Kidney epithelial cell (primary cell): Measurements from ENCODE around the gene NFX1. TPM values are rescaled to one million over a fixed set of nuclear protein-coding genes. Genes with fewer than 3 reads are reported as not detected.

Experiments
- DNase-seq: peaks from one replicate; pipeline ENCODE4 v3.0.0-alpha.2; 2010; ENCODE audit warnings: low read depth
- H3K27me3 ChIP-seq: 2 replicates; pipeline ENCODE4 v1.6.0; 2011; ENCODE audit warnings: low read length; ENCODE audit not compliant: control insufficient read depth, insufficient read depth
- H3K36me3 ChIP-seq: 2 replicates; pipeline ENCODE4 v1.5.1; 2011; ENCODE audit warnings: low read length; ENCODE audit not compliant: control insufficient read depth, insufficient read depth
- H3K4me3 ChIP-seq: 2 replicates; pipeline ENCODE4 v1.5.1; 2011; ENCODE audit warnings: low read depth, mild to moderate bottlenecking, control low read depth, low read length
- CTCF ChIP-seq: IDR thresholded peaks from 2 replicates; pipeline ENCODE4 v1.5.1; 2011; ENCODE audit warnings: mild to moderate bottlenecking, moderate library complexity, low read length, control low read depth, inconsistent platforms; ENCODE audit not compliant: insufficient read depth, poor library complexity, severe bottlenecking
- total RNA-seq: library from RNA; depleted of rRNA; stranded (reverse); fragments of >200 nt; gene quantifications from 2 replicates; pipeline ENCODE4 v1.2.3, GENCODE V29; 2015

Gene NFX1
- total RNA-seq, 1 donor from 2014 or later = 24.3 TPM

GRCh38 chr9:33291901-33292300 is 1.6 kb downstream of the NFX1 start:
- Histone ChIP-seq H3K36me3 (no peaks in the 10 kb centered on the region), H3K4me3 (no peak overlapping the region), H3K27me3 (no peaks in the 10 kb centered on the region)
- no peak for TF ChIP-seq CTCF
- no peak for DNase-seq

- H3K27me3 ChIP-seq = no peaks in the 10 kb centered on the region
- no peaks in the 10 kb centered on the region for H3K36me3 ChIP-seq
- TF ChIP-seq CTCF = no peak
- no peak for DNase-seq
- H3K4me3 ChIP-seq = no peak overlapping the region
These were observed 3.5 kb downstream of the NFX1 start for GRCh38 chr9:33293782-33294181.

- no peak for DNase-seq
- Histone ChIP-seq H3K4me3 (no peak overlapping the region), H3K36me3 (no peaks in the 10 kb centered on the region), H3K27me3 (no peaks in the 10 kb centered on the region)
- TF ChIP-seq CTCF = no peak
These were observed 4.5 kb downstream of the NFX1 start for GRCh38 chr9:33294670-33295432.

GRCh38 chr9:33295571-33295970 is 5.3 kb downstream of the NFX1 start:
- no peak for DNase-seq
- Histone ChIP-seq H3K4me3 (no peak overlapping the region), H3K36me3 (peaks cover under 1% of the 10 kb centered on the region), H3K27me3 (no peaks in the 10 kb centered on the region)
- TF ChIP-seq CTCF = no peak

- Histone ChIP-seq H3K27me3 (no peaks in the 10 kb centered on the region), H3K36me3 (peaks cover 2% of the 10 kb centered on the region), H3K4me3 (no peak overlapping the region)
- DNase-seq = no peak
- no peak for TF ChIP-seq CTCF
These were observed 7.1 kb downstream of the NFX1 start for GRCh38 chr9:33297432-33297831.

GRCh38 chr9:33300546-33300945 is 10.2 kb downstream of the NFX1 start:
- Histone ChIP-seq H3K36me3 (peaks cover 4% of the 10 kb centered on the region), H3K4me3 (no peak overlapping the region), H3K27me3 (no peaks in the 10 kb centered on the region)
- DNase-seq = no peak
- no peak for TF ChIP-seq CTCF
